GM23338 (cell line): ENCODE results near the gene TRIM44. TPM values are rescaled to one million over a fixed set of nuclear protein-coding genes. Genes with fewer than 3 reads are reported as not detected.

Experiments used
- ATAC-seq: fragments of 200-7000 bp; cut with Tn5 transposase; 3 replicates; pipeline ENCODE4 v1.9.1; 2020
- DNase-seq: peaks from one replicate; pipeline ENCODE4 v3.0.0-alpha.2; 2015; ENCODE audit warnings: low spot score
- H2AFZ ChIP-seq: fragments of 200-600 bp; sonication (generic); 2 replicates; pipeline ENCODE4 v1.8.0; 2016; ENCODE audit warnings: antibody characterized with exemption, mild to moderate bottlenecking, moderate library complexity
- H3F3A ChIP-seq: fragments of 200-600 bp; sonication (generic); replicated peaks from 2 replicates; pipeline ENCODE4 v1.8.0; 2017; ENCODE audit warnings: antibody characterized with exemption, mixed run types, low read depth
- H3K27ac ChIP-seq: fragments of 200-600 bp; sonication (generic); 2 replicates; pipeline ENCODE4 v1.6.1; 2016; ENCODE audit warnings: low read depth
- H3K27me3 ChIP-seq: fragments of 200-600 bp; sonication (generic); 2 replicates; pipeline ENCODE4 v1.8.0; 2016; ENCODE audit warnings: mild to moderate bottlenecking, mixed run types, moderate library complexity; ENCODE audit not compliant: insufficient read depth
- H3K36me3 ChIP-seq: fragments of 200-600 bp; sonication (generic); 2 replicates; pipeline ENCODE4 v1.8.0; 2016; ENCODE audit warnings: mild to moderate bottlenecking; ENCODE audit not compliant: insufficient read depth
- H3K4me1 ChIP-seq: fragments of 200-600 bp; sonication (generic); 2 replicates; pipeline ENCODE4 v1.8.0; 2016; ENCODE audit warnings: mild to moderate bottlenecking, moderate library complexity; ENCODE audit not compliant: insufficient read depth
- H3K4me2 ChIP-seq: fragments of 200-600 bp; sonication (generic); 2 replicates; pipeline ENCODE4 v1.7.1; 2017; ENCODE audit warnings: mixed run types
- H3K4me3 ChIP-seq: fragments of 200-600 bp; sonication (generic); 2 replicates; pipeline ENCODE4 v1.6.1; 2016; ENCODE audit warnings: mixed run types
- H3K79me2 ChIP-seq: fragments of 200-600 bp; sonication (generic); replicated peaks from 2 replicates; pipeline ENCODE4 v1.8.0; 2017; ENCODE audit warnings: mild to moderate bottlenecking; ENCODE audit not compliant: insufficient read depth
- H3K9me2 ChIP-seq: fragments of 200-600 bp; sonication (generic); 2 replicates; pipeline ENCODE4 v1.8.0; 2017; ENCODE audit not compliant: insufficient read depth
- H4K20me1 ChIP-seq: fragments of 200-600 bp; sonication (generic); replicated peaks from 2 replicates; pipeline ENCODE4 v1.8.0; 2017; ENCODE audit warnings: mild to moderate bottlenecking; ENCODE audit not compliant: insufficient read depth
- H3K27ac Mint-ChIP-seq: 2 replicates; pipeline ENCODE4 v1.8.0; 2020; ENCODE audit warnings: inconsistent platforms, mild to moderate bottlenecking, moderate library complexity, mixed read lengths
- H3K27me3 Mint-ChIP-seq: 3 replicates; pipeline ENCODE4 v1.8.0; 2022; ENCODE audit warnings: low read depth, mild to moderate bottlenecking, moderate library complexity, mixed read lengths, inconsistent platforms; ENCODE audit not compliant: insufficient read depth, poor library complexity
- H3K36me3 Mint-ChIP-seq: 3 replicates; pipeline ENCODE4 v1.8.0; 2021; ENCODE audit warnings: low read depth, mild to moderate bottlenecking, inconsistent platforms, moderate library complexity, mixed read lengths
- H3K4me1 Mint-ChIP-seq: 3 replicates; pipeline ENCODE4 v1.8.0; 2020; ENCODE audit warnings: mild to moderate bottlenecking, inconsistent platforms, mixed read lengths
- H3K4me3 Mint-ChIP-seq: 3 replicates; pipeline ENCODE4 v1.8.0; 2021; ENCODE audit warnings: moderate library complexity, mild to moderate bottlenecking, inconsistent platforms, mixed read lengths
- H3K9me3 Mint-ChIP-seq: 3 replicates; pipeline ENCODE4 v1.8.0; 2020; ENCODE audit warnings: moderate library complexity, mild to moderate bottlenecking, inconsistent platforms, mixed read lengths
- CREB1 ChIP-seq: fragments of 250-450 bp; sonication (Bioruptor Pico); IDR thresholded peaks from 2 replicates; pipeline ENCODE4 v1.5.0; 2020; ENCODE audit warnings: low read depth, mild to moderate bottlenecking, moderate library complexity
- JUNB ChIP-seq: IDR thresholded peaks from one replicate; pipeline ENCODE4 v1.6.1; 2016; ENCODE audit warnings: antibody characterized with exemption; ENCODE audit not compliant: unreplicated experiment
- NANOG ChIP-seq: IDR thresholded peaks from 2 replicates; pipeline ENCODE4 v1.6.1; 2016; ENCODE audit warnings: antibody characterized with exemption, borderline replicate concordance
- POLR2AphosphoS5 ChIP-seq: IDR thresholded peaks from 2 replicates; pipeline ENCODE4 v1.6.1; 2016; ENCODE audit warnings: antibody characterized with exemption, low read depth
- STAT1 ChIP-seq: IDR thresholded peaks from one replicate; pipeline ENCODE4 v1.6.1; 2016; ENCODE audit warnings: antibody characterized with exemption; ENCODE audit not compliant: unreplicated experiment
- ZNF331 ChIP-seq: fragments of 250-450 bp; sonication (Bioruptor Pico); IDR thresholded peaks from 2 replicates; pipeline ENCODE4 v1.5.0; 2020; ENCODE audit warnings: low read depth, mild to moderate bottlenecking, moderate library complexity
- polyA plus RNA-seq: library from polyadenylated mRNA; unstranded; fragments of >200 nt; fragmentation: Nextera tagmentation; extraction: Ambion mirVana; gene quantifications from 2 replicates; pipeline ENCODE4 v1.2.1, GENCODE V29; 2016
- total RNA-seq: library from RNA; depleted of rRNA; stranded (reverse); fragments of >200 nt; shearing (Covaris generic); gene quantifications from 2 replicates; pipeline ENCODE4 v1.2.3, GENCODE V29; 2014
- TF ChIP-seq, protein P1 (sequence below), 2 experiments: fragments of 200-600 bp in 1 of 2; sonication (generic) in 1 of 2; conservative IDR thresholded peaks; 2 replicates each; pipeline versions ENCODE4 v1.5.1 to v1.6.1; 2016 to 2017; ENCODE audit warnings: antibody characterized with exemption in 2 of 2, low read depth in 2 of 2, mild to moderate bottlenecking in 2 of 2, moderate library complexity in 1 of 2
- TF ChIP-seq, protein P2 (sequence below): fragments of 250-450 bp; sonication (Bioruptor Pico); IDR thresholded peaks from 2 replicates; pipeline ENCODE4 v1.5.0; 2020; ENCODE audit warnings: mild to moderate bottlenecking, moderate library complexity
- TF ChIP-seq, protein P3 (sequence below): IDR thresholded peaks from one replicate; pipeline ENCODE4 v1.6.1; 2018; ENCODE audit warnings: antibody characterized with exemption; ENCODE audit not compliant: unreplicated experiment

Gene TRIM44
- total and polyA plus RNA-seq, 2 experiments from 2014 or later, result 10.3 to 10.4 TPM

DNA sequence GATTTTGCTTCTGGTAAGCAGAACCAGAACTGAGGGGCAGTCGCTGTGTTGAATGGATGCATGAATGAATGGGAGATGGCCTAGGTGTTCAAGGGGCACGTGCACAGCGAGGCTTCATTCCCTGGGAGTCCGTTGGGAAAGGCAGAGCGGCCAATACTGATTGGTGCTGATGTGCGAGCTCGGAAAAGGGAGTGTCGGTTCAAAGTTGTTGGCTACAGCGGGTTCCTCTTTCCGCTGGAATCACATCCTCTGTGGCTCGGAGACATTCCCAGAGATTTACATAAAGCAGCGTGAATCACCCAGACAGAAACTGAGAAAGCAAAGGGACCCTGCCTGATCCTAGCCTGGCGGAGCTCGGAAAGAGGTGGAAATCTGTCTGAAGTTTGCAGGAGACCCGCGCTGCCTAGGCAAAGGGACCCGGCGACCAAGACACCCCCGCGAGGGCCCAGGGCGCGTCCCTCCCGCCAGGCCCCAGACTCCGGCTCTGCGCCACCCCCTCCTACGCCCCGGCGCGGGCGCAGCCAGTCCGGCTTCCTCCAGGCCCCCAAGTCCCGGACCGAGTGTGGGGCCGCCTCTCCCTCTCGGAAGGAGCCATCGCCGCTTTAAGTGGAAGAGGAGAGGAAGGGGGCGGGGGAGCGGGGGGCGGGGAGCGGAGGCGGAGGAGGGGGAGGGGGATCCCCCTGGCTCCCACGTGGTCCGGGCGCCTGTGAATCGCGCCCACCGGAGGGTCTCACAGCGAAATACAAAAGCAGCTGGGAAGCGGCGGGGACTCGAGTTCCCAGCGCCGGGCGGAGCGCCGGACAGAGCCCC is 44.7 kb upstream of the TRIM44 start, which contains the start of gene FJX1:
Gene FJX1, plus strand, starts transcription at position 774 of the 810 bp plus-strand sequence. CDS start 177 bp downstream, outside the sequence.
- Histone ChIP-seq H3K27ac (no peak within 1 kb of the TSS), H3K9me2 (no peaks in the 10 kb centered on the region), H3K27me3 (peaks cover 38% of the 10 kb centered on the region), H3F3A (0 out of 2 replicates have a peak, but pooled peaks cover 2% of the 10 kb centered on the region), H3K4me2 (peak within 1 kb of the TSS; percentile 87), H3K79me2 (no peaks in the 10 kb centered on the region), H3K4me1 (peaks cover 14% of the 10 kb centered on the region), H3K36me3 (no peaks in the 10 kb centered on the region), H4K20me1 (no peaks in the 10 kb centered on the region), H2AFZ (peak within 1 kb of the TSS; percentile 64), H3K4me3 (peak within 1 kb of the TSS; percentile 65)
- peaks cover 15% of the 10 kb centered on the region for H3K36me3 Mint-ChIP-seq
- no peak within 1 kb of the TSS for H3K27ac Mint-ChIP-seq
- H3K9me3 Mint-ChIP-seq, result peaks cover 7% of the 10 kb centered on the region
- H3K4me3 Mint-ChIP-seq, result peak within 1 kb of the TSS; percentile 81
- H3K27me3 Mint-ChIP-seq, result peaks cover 26% of the 10 kb centered on the region
- ATAC-seq (peak; percentile 55), DNase-seq (peak; percentile 90)
- peaks cover 46% of the 10 kb centered on the region for H3K4me1 Mint-ChIP-seq
- TF ChIP-seq ZNF331 (CRISPR knock-in tag) (no peak), CREB1 (CRISPR knock-in tag) (no peak), JUNB (no peak), POLR2AphosphoS5 (no peak), STAT1 (no peak), NANOG (no peak)
- TF ChIP-seq, protein P1, sequence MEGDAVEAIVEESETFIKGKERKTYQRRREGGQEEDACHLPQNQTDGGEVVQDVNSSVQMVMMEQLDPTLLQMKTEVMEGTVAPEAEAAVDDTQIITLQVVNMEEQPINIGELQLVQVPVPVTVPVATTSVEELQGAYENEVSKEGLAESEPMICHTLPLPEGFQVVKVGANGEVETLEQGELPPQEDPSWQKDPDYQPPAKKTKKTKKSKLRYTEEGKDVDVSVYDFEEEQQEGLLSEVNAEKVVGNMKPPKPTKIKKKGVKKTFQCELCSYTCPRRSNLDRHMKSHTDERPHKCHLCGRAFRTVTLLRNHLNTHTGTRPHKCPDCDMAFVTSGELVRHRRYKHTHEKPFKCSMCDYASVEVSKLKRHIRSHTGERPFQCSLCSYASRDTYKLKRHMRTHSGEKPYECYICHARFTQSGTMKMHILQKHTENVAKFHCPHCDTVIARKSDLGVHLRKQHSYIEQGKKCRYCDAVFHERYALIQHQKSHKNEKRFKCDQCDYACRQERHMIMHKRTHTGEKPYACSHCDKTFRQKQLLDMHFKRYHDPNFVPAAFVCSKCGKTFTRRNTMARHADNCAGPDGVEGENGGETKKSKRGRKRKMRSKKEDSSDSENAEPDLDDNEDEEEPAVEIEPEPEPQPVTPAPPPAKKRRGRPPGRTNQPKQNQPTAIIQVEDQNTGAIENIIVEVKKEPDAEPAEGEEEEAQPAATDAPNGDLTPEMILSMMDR (conservative IDR thresholded peaks at IDR 0.05; ENCODE audit: low read depth in 2 of 2), result no peak
- TF ChIP-seq, protein P2, sequence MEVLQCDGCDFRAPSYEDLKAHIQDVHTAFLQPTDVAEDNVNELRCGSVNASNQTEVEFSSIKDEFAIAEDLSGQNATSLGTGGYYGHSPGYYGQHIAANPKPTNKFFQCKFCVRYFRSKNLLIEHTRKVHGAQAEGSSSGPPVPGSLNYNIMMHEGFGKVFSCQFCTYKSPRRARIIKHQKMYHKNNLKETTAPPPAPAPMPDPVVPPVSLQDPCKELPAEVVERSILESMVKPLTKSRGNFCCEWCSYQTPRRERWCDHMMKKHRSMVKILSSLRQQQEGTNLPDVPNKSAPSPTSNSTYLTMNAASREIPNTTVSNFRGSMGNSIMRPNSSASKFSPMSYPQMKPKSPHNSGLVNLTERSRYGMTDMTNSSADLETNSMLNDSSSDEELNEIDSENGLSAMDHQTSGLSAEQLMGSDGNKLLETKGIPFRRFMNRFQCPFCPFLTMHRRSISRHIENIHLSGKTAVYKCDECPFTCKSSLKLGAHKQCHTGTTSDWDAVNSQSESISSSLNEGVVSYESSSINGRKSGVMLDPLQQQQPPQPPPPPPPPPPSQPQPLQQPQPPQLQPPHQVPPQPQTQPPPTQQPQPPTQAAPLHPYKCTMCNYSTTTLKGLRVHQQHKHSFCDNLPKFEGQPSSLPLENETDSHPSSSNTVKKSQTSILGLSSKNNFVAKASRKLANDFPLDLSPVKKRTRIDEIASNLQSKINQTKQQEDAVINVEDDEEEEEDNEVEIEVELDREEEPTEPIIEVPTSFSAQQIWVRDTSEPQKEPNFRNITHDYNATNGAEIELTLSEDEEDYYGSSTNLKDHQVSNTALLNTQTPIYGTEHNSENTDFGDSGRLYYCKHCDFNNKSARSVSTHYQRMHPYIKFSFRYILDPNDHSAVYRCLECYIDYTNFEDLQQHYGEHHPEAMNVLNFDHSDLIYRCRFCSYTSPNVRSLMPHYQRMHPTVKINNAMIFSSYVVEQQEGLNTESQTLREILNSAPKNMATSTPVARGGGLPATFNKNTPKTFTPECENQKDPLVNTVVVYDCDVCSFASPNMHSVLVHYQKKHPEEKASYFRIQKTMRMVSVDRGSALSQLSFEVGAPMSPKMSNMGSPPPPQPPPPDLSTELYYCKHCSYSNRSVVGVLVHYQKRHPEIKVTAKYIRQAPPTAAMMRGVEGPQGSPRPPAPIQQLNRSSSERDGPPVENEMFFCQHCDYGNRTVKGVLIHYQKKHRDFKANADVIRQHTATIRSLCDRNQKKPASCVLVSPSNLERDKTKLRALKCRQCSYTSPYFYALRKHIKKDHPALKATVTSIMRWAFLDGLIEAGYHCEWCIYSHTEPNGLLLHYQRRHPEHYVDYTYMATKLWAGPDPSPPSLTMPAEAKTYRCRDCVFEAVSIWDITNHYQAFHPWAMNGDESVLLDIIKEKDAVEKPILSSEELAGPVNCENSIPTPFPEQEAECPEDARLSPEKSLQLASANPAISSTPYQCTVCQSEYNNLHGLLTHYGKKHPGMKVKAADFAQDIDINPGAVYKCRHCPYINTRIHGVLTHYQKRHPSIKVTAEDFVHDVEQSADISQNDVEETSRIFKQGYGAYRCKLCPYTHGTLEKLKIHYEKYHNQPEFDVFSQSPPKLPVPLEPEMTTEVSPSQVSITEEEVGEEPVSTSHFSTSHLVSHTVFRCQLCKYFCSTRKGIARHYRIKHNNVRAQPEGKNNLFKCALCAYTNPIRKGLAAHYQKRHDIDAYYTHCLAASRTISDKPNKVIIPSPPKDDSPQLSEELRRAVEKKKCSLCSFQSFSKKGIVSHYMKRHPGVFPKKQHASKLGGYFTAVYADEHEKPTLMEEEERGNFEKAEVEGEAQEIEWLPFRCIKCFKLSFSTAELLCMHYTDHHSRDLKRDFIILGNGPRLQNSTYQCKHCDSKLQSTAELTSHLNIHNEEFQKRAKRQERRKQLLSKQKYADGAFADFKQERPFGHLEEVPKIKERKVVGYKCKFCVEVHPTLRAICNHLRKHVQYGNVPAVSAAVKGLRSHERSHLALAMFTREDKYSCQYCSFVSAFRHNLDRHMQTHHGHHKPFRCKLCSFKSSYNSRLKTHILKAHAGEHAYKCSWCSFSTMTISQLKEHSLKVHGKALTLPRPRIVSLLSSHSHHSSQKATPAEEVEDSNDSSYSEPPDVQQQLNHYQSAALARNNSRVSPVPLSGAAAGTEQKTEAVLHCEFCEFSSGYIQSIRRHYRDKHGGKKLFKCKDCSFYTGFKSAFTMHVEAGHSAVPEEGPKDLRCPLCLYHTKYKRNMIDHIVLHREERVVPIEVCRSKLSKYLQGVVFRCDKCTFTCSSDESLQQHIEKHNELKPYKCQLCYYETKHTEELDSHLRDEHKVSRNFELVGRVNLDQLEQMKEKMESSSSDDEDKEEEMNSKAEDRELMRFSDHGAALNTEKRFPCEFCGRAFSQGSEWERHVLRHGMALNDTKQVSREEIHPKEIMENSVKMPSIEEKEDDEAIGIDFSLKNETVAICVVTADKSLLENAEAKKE (CRISPR knock-in tag), result no peak
- TF ChIP-seq, protein P3, sequence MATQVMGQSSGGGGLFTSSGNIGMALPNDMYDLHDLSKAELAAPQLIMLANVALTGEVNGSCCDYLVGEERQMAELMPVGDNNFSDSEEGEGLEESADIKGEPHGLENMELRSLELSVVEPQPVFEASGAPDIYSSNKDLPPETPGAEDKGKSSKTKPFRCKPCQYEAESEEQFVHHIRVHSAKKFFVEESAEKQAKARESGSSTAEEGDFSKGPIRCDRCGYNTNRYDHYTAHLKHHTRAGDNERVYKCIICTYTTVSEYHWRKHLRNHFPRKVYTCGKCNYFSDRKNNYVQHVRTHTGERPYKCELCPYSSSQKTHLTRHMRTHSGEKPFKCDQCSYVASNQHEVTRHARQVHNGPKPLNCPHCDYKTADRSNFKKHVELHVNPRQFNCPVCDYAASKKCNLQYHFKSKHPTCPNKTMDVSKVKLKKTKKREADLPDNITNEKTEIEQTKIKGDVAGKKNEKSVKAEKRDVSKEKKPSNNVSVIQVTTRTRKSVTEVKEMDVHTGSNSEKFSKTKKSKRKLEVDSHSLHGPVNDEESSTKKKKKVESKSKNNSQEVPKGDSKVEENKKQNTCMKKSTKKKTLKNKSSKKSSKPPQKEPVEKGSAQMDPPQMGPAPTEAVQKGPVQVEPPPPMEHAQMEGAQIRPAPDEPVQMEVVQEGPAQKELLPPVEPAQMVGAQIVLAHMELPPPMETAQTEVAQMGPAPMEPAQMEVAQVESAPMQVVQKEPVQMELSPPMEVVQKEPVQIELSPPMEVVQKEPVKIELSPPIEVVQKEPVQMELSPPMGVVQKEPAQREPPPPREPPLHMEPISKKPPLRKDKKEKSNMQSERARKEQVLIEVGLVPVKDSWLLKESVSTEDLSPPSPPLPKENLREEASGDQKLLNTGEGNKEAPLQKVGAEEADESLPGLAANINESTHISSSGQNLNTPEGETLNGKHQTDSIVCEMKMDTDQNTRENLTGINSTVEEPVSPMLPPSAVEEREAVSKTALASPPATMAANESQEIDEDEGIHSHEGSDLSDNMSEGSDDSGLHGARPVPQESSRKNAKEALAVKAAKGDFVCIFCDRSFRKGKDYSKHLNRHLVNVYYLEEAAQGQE, result no peak
